Measurements from ENCODE around the gene KCNK18. TPM values are rescaled to one million over a fixed set of nuclear protein-coding genes. Genes with fewer than 3 reads are reported as not detected.

The KCNK18 gene
- total RNA-seq, 3 donors from 2014 or later: not detected

DNA sequence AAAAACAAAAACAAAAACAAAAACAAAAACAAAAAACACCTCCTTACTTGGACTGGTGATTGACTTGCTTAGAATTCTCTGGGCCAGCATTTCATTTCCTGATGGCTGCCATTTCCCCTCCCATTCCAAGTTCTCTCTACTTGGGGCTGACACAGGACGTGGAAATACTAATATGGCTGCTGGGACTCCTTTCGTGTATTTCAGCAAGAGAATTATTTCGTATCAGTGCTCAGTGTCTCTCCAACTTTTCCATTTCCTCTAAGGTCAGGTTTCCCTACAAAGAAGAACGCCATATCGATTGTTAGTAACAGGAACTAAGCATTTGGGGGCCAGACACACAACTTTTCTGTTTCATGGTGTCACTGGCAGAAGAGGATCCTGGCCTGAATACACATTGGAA, 36.7 kb upstream of the KCNK18 start:
- H3K4me1 ChIP-seq: peaks cover 4 to 14% of the 10 kb centered on the region in 2 donors
- no peak overlapping the region for H3K27ac ChIP-seq
- TF ChIP-seq, protein P1, sequence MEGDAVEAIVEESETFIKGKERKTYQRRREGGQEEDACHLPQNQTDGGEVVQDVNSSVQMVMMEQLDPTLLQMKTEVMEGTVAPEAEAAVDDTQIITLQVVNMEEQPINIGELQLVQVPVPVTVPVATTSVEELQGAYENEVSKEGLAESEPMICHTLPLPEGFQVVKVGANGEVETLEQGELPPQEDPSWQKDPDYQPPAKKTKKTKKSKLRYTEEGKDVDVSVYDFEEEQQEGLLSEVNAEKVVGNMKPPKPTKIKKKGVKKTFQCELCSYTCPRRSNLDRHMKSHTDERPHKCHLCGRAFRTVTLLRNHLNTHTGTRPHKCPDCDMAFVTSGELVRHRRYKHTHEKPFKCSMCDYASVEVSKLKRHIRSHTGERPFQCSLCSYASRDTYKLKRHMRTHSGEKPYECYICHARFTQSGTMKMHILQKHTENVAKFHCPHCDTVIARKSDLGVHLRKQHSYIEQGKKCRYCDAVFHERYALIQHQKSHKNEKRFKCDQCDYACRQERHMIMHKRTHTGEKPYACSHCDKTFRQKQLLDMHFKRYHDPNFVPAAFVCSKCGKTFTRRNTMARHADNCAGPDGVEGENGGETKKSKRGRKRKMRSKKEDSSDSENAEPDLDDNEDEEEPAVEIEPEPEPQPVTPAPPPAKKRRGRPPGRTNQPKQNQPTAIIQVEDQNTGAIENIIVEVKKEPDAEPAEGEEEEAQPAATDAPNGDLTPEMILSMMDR (IDR thresholded peaks at IDR 0.05): no peak
- TF ChIP-seq POLR2AphosphoS5 (IDR thresholded peaks at IDR 0.05): no peak
- no peak for TF ChIP-seq POLR2A (IDR thresholded peaks at IDR 0.05)
- intact Hi-C loops (cut with DNase I; ENCODE audit: low total_unique reads): no loop called here
- H3K9me3 ChIP-seq: no peaks in the 10 kb centered on the region
- no peak for DNase-seq (ENCODE audit: low spot score in 2 of 2)
- H3K4me3 ChIP-seq: no peak overlapping the region
- peaks cover 0 to 96% of the 10 kb centered on the region in 2 donors for H3K27me3 ChIP-seq
- no peaks in the 10 kb centered on the region for H3K36me3 ChIP-seq

- Histone ChIP-seq H3K4me3 (no peak overlapping the region), H3K36me3 (no peaks in the 10 kb centered on the region), H3K9me3 (no peaks in the 10 kb centered on the region), H3K27ac (no peak overlapping the region), H3K4me1 (peaks cover 4 to 14% of the 10 kb centered on the region in 2 donors), H3K27me3 (peaks cover 0 to 98% of the 10 kb centered on the region in 2 donors)
- no peak for DNase-seq (ENCODE audit: low spot score in 2 of 2)
- TF ChIP-seq POLR2AphosphoS5 (IDR thresholded peaks at IDR 0.05) (no peak), POLR2A (IDR thresholded peaks at IDR 0.05) (no peak)
- TF ChIP-seq, protein P1 (IDR thresholded peaks at IDR 0.05): no peak
- intact Hi-C loops (cut with DNase I; ENCODE audit: low total_unique reads): no loop called here
Observed at GRCh38 chr10:117161386-117162033, 35.8 kb upstream of the KCNK18 start.

DNA sequence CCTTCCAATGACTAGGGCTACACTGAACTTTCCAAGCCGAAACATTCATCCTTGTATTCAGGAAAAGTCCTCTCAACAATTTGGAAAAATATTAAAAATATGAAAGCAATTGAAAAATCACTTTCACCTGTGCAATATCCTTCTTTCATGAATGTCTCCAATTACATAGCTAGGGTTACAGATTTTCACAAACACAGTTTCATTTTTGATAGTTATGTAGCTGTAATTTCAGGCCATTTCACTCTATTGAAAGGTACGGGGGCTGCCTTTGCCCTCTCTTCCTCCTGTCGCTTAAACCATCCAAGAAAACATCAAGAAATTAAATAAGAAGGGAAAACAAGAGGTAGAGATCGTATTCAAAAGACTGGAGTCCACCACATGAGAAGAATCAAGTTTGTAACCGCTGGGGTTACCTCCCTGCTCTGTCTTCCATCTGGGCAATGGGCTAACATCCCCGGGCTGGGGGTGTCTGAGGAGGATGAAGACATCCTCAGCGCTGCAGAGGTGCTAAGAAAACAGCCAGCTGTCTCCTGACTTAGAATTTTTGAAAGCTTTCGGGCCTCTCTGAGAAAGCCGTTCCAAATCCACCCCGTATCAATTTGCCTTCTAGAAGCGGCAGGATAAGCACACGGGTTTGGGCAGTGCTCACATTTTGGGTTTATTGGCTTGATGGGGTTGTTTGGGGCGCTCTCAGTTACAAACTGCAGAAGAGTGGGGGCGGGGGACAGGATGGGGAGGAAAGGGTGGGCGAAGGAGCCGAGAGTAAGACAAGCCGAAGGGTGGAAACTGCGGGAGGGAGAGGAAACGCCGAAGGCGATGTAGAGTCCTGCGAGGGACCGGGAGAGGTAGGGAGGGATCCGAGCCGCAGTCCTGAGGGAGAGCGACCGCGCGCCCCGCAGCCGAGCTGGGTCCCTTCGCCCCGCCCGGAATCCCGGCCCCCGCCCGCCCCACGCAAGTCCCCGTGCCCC, 34.9 kb upstream of the KCNK18 start:
- peaks cover 0 to 99% of the 10 kb centered on the region in 2 donors for H3K27me3 ChIP-seq
- DNase-seq (ENCODE audit: low spot score in 2 of 2): no peak
- H3K27ac ChIP-seq: no peak overlapping the region
- peak overlapping the region in 2 of 3 donors; percentile 16 to 53 for H3K4me3 ChIP-seq
- H3K36me3 ChIP-seq: no peaks in the 10 kb centered on the region
- no peaks in the 10 kb centered on the region for H3K9me3 ChIP-seq
- TF ChIP-seq, protein P1 (IDR thresholded peaks at IDR 0.05): no peak
- TF ChIP-seq POLR2A (IDR thresholded peaks at IDR 0.05): no peak
- no peak for TF ChIP-seq POLR2AphosphoS5 (IDR thresholded peaks at IDR 0.05)
- intact Hi-C loops (cut with DNase I; ENCODE audit: low total_unique reads): no loop called here
- peaks cover 4 to 15% of the 10 kb centered on the region in 2 donors for H3K4me1 ChIP-seq

DNA sequence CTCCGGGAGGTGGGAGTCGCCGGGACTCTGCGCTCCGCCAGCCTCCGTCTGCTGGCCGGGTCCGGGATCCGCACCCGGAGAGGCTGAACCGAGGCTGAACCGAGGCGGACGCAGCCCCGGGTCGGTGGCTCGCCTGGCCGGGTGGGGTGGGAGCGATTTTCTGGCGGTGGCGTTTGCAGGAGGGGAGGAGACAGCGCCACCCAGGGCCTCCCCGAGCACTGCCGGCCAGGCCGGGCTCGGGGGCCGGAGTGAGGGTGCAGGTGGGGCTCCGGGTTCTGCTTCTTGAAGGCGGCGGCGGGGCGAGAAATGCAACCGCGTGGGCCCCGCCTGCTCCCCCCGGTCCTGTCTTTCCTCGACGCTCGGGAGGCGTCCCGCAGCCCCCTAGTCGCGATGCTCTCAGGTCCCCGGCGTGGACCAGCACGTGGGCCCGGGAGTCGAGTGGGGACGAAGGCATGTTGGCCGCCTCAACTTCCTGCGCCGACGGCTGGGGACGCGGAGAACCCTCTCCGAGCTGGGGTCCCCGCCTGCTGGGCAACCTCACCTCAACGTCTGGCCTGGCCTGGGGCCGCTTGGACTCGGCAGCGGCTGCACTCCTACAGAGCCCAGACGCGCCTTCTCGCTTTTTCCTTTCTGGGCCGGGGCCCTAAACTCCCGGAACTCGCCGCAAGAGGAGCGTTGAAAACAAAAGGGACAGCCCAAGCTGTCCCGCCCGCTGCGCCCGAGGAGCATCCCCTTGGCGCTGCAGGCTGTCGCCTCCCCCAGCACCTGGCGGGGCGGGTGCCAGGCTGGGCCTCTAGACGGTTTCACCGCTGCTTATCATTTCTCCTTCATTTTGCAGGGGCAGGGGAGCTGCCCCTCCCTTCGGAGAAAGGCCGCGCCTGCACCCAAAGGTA, 34.0 kb upstream of the KCNK18 start:
- Histone ChIP-seq H3K36me3 (no peaks in the 10 kb centered on the region), H3K9me3 (no peaks in the 10 kb centered on the region), H3K27ac (no peak overlapping the region), H3K27me3 (peaks cover 0 to 100% of the 10 kb centered on the region in 2 donors), H3K4me3 (peak overlapping the region in 2 of 3 donors; percentile 16 to 53), H3K4me1 (peaks cover 4 to 22% of the 10 kb centered on the region in 2 donors)
- DNase-seq (ENCODE audit: low spot score in 2 of 2): no peak
- no peak for TF ChIP-seq POLR2AphosphoS5 (IDR thresholded peaks at IDR 0.05)
- TF ChIP-seq POLR2A (IDR thresholded peaks at IDR 0.05): no peak
- TF ChIP-seq, protein P1 (IDR thresholded peaks at IDR 0.05): no peak
- intact Hi-C loops (cut with DNase I; ENCODE audit: low total_unique reads): no loop called here

Data from breast epithelium (tissue), 4 donors.